ENCODE measurements around the gene CLNK. TPM values are rescaled to one million over a fixed set of nuclear protein-coding genes. Genes with fewer than 3 reads are reported as not detected.

The CLNK gene
- total and polyA plus RNA-seq, 5 donors, result not detected

- ATAC-seq (no peak), DNase-seq (no peak)
- WGBS, result 64% methylated on average over 3 of the region's 3 CpGs
- intact Hi-C loops (cut with DNase I), result no loop called here
- Histone ChIP-seq H3K4me3 (ENCODE audit: low read length) (no peak overlapping the region), H3K9me3 (ENCODE audit: control insufficient read depth, low read length) (no peaks in the 10 kb centered on the region), H3K4me1 (ENCODE audit: control insufficient read depth, insufficient read depth, low read length) (no peaks in the 10 kb centered on the region), H3K27ac (ENCODE audit: low read length) (no peak overlapping the region), H3K27me3 (ENCODE audit: control insufficient read depth, insufficient read depth) (no peaks in the 10 kb centered on the region)
Observed at GRCh38 chr4:10701161-10701560, 16.6 kb upstream of the CLNK start.

GRCh38 chr4:10698172-10698571 lies 13.6 kb upstream of the CLNK start:
- DNase-seq (no peak), ATAC-seq (no peak)
- Histone ChIP-seq H3K27ac (ENCODE audit: low read length) (no peak overlapping the region), H3K4me1 (ENCODE audit: control insufficient read depth, insufficient read depth, low read length) (no peaks in the 10 kb centered on the region), H3K27me3 (ENCODE audit: control insufficient read depth, insufficient read depth) (no peaks in the 10 kb centered on the region), H3K9me3 (ENCODE audit: control insufficient read depth, low read length) (no peaks in the 10 kb centered on the region), H3K4me3 (ENCODE audit: low read length) (no peak overlapping the region)
- intact Hi-C loops (cut with DNase I), result no loop called here
- WGBS, result 92% methylated on average over 1 of the region's 1 CpG

- no peaks in the 10 kb centered on the region for H3K9me3 ChIP-seq (ENCODE audit: control insufficient read depth, low read length)
- WGBS, result 71% methylated on average over 5 of the region's 5 CpGs
- H3K4me1 ChIP-seq (ENCODE audit: control insufficient read depth, insufficient read depth, low read length), result no peaks in the 10 kb centered on the region
- H3K4me3 ChIP-seq (ENCODE audit: low read length), result no peak overlapping the region
- H3K27me3 ChIP-seq (ENCODE audit: control insufficient read depth, insufficient read depth), result no peaks in the 10 kb centered on the region
- intact Hi-C loops (cut with DNase I), result no loop called here
- no peak for ATAC-seq
- no peak overlapping the region for H3K27ac ChIP-seq (ENCODE audit: low read length)
- no peak for DNase-seq
Observed at GRCh38 chr4:10697086-10697485, 12.5 kb upstream of the CLNK start.

- intact Hi-C loops (cut with DNase I), result no loop called here
- Histone ChIP-seq H3K4me1 (ENCODE audit: control insufficient read depth, insufficient read depth, low read length) (no peaks in the 10 kb centered on the region), H3K9me3 (ENCODE audit: control insufficient read depth, low read length) (no peaks in the 10 kb centered on the region), H3K27me3 (ENCODE audit: control insufficient read depth, insufficient read depth) (no peaks in the 10 kb centered on the region), H3K4me3 (ENCODE audit: low read length) (no peak overlapping the region), H3K27ac (ENCODE audit: low read length) (no peak overlapping the region)
- DNase-seq, result no peak
- ATAC-seq, result no peak
- WGBS, result 94% methylated on average over 4 of the region's 4 CpGs
Observed at GRCh38 chr4:10696253-10696652, 11.7 kb upstream of the CLNK start.

- no peaks in the 10 kb centered on the region for H3K4me1 ChIP-seq (ENCODE audit: control insufficient read depth, insufficient read depth, low read length)
- ATAC-seq (no peak), DNase-seq (no peak)
- no peak overlapping the region for H3K27ac ChIP-seq (ENCODE audit: low read length)
- intact Hi-C loops (cut with DNase I), result no loop called here
- no peaks in the 10 kb centered on the region for H3K9me3 ChIP-seq (ENCODE audit: control insufficient read depth, low read length)
- 77% methylated on average over 1 of the region's 1 CpG for WGBS
- no peaks in the 10 kb centered on the region for H3K27me3 ChIP-seq (ENCODE audit: control insufficient read depth, insufficient read depth)
- no peak overlapping the region for H3K4me3 ChIP-seq (ENCODE audit: low read length)
Observed at GRCh38 chr4:10694828-10695209, 10.3 kb upstream of the CLNK start.

GRCh38 chr4:10694151-10694827 lies 9.7 kb upstream of the CLNK start:
- Histone ChIP-seq H3K9me3 (ENCODE audit: control insufficient read depth, low read length) (no peaks in the 10 kb centered on the region), H3K27ac (ENCODE audit: low read length) (no peak overlapping the region), H3K27me3 (ENCODE audit: control insufficient read depth, insufficient read depth) (no peaks in the 10 kb centered on the region), H3K4me3 (ENCODE audit: low read length) (no peak overlapping the region), H3K4me1 (ENCODE audit: control insufficient read depth, insufficient read depth, low read length) (no peaks in the 10 kb centered on the region)
- no peak for DNase-seq
- intact Hi-C loops (cut with DNase I), result no loop called here
- 85% methylated on average over 6 of the region's 6 CpGs for WGBS
- ATAC-seq, result no peak

- Histone ChIP-seq H3K27me3 (ENCODE audit: control insufficient read depth, insufficient read depth) (no peaks in the 10 kb centered on the region), H3K9me3 (ENCODE audit: control insufficient read depth, low read length) (no peaks in the 10 kb centered on the region), H3K27ac (ENCODE audit: low read length) (no peak overlapping the region), H3K4me1 (ENCODE audit: control insufficient read depth, insufficient read depth, low read length) (no peaks in the 10 kb centered on the region), H3K4me3 (ENCODE audit: low read length) (no peak overlapping the region)
- ATAC-seq, result no peak
- intact Hi-C loops (cut with DNase I), result no loop called here
- no peak for DNase-seq
- WGBS, result 35% methylated on average over 2 of the region's 2 CpGs
Observed at GRCh38 chr4:10691651-10692050, 7.1 kb upstream of the CLNK start.

- WGBS, result 88% methylated on average over 8 of the region's 8 CpGs
- ATAC-seq (no peak), DNase-seq (no peak)
- intact Hi-C loops (cut with DNase I), result no loop called here
- Histone ChIP-seq H3K9me3 (ENCODE audit: control insufficient read depth, low read length) (no peaks in the 10 kb centered on the region), H3K4me3 (ENCODE audit: low read length) (no peak overlapping the region), H3K27me3 (ENCODE audit: control insufficient read depth, insufficient read depth) (no peaks in the 10 kb centered on the region), H3K27ac (ENCODE audit: low read length) (no peak overlapping the region), H3K4me1 (ENCODE audit: control insufficient read depth, insufficient read depth, low read length) (no peaks in the 10 kb centered on the region)
Observed at GRCh38 chr4:10690185-10690907, 5.8 kb upstream of the CLNK start.

- no peaks in the 10 kb centered on the region for H3K4me1 ChIP-seq (ENCODE audit: control insufficient read depth, insufficient read depth, low read length)
- 63% methylated on average over 6 of the region's 6 CpGs for WGBS
- no peak overlapping the region for H3K27ac ChIP-seq (ENCODE audit: low read length)
- H3K4me3 ChIP-seq (ENCODE audit: low read length), result no peak overlapping the region
- no peak for ATAC-seq
- no peaks in the 10 kb centered on the region for H3K27me3 ChIP-seq (ENCODE audit: control insufficient read depth, insufficient read depth)
- no peak for DNase-seq
- H3K9me3 ChIP-seq (ENCODE audit: control insufficient read depth, low read length), result no peaks in the 10 kb centered on the region
- intact Hi-C loops (cut with DNase I), result no loop called here
Observed at GRCh38 chr4:10688846-10689245, 4.3 kb upstream of the CLNK start.

GRCh38 chr4:10688022-10688421 lies 3.5 kb upstream of the CLNK start:
- no peaks in the 10 kb centered on the region for H3K4me1 ChIP-seq (ENCODE audit: control insufficient read depth, insufficient read depth, low read length)
- no peaks in the 10 kb centered on the region for H3K9me3 ChIP-seq (ENCODE audit: control insufficient read depth, low read length)
- WGBS, result 97% methylated on average over 3 of the region's 3 CpGs
- no peak for DNase-seq
- H3K4me3 ChIP-seq (ENCODE audit: low read length), result no peak overlapping the region
- no peak for ATAC-seq
- intact Hi-C loops (cut with DNase I), result no loop called here
- no peaks in the 10 kb centered on the region for H3K27me3 ChIP-seq (ENCODE audit: control insufficient read depth, insufficient read depth)
- no peak overlapping the region for H3K27ac ChIP-seq (ENCODE audit: low read length)

GRCh38 chr4:10687526-10687925 lies 3.0 kb upstream of the CLNK start:
- no peak for ATAC-seq
- 80% methylated on average over 5 of the region's 5 CpGs for WGBS

More at GRCh38 chr4:10687526-10687925, 3.0 kb upstream of the CLNK start:
- Histone ChIP-seq H3K27me3 (ENCODE audit: control insufficient read depth, insufficient read depth) (no peaks in the 10 kb centered on the region), H3K4me3 (ENCODE audit: low read length) (no peak overlapping the region), H3K4me1 (ENCODE audit: control insufficient read depth, insufficient read depth, low read length) (no peaks in the 10 kb centered on the region), H3K27ac (ENCODE audit: low read length) (no peak overlapping the region), H3K9me3 (ENCODE audit: control insufficient read depth, low read length) (no peaks in the 10 kb centered on the region)
- intact Hi-C loops (cut with DNase I), result no loop called here
- no peak for DNase-seq
